K562 (cell line): ENCODE data around the gene EPB41L3.

Experiments
- BRF1 ChIP-seq: IDR thresholded peaks from 3 replicates; pipeline ENCODE4 v1.6.1; 2011; ENCODE audit warnings: borderline replicate concordance, mild to moderate bottlenecking; ENCODE audit not compliant: insufficient read length; ENCODE audit errors: extremely low read depth
- CXXC5 ChIP-seq: fragments of 250-450 bp; sonication (Bioruptor Pico); IDR thresholded peaks from 2 replicates; pipeline ENCODE4 v1.8.0; 2022; ENCODE audit warnings: inconsistent platforms, mild to moderate bottlenecking, moderate library complexity
- EGR1 ChIP-seq: fragments of 450-650 bp; conservative IDR thresholded peaks from 2 replicates; pipeline ENCODE4 v1.6.1; 2017; ENCODE audit warnings: mild to moderate bottlenecking
- EP300 ChIP-seq: IDR thresholded peaks from 2 replicates; pipeline ENCODE4 v1.6.1; 2012; ENCODE audit warnings: low read length, improper control_type of control experiment
- PHF21A ChIP-seq: fragments of 450-650 bp; IDR thresholded peaks from 2 replicates; pipeline ENCODE4 v1.6.1; 2017; ENCODE audit warnings: low read depth, borderline replicate concordance
- POLR2A ChIP-seq: fragments of 450-650 bp; conservative IDR thresholded peaks from 2 replicates; pipeline ENCODE4 v1.6.1; 2016
- TEAD2 ChIP-seq: fragments of 450-650 bp; IDR thresholded peaks from 2 replicates; pipeline ENCODE4 v1.6.1; 2016; ENCODE audit warnings: missing genetic modification characterization, control low read depth, missing compliant biosample characterization
- TF ChIP-seq, protein P1 (sequence below), 3 experiments: IDR thresholded peaks in 2 of 3; conservative IDR thresholded peaks in 1 of 3; 2 replicates each; pipeline ENCODE4 v1.5.1; 2011 to 2012; ENCODE audit warnings: low read length in 3 of 3, mild to moderate bottlenecking in 3 of 3, control low read depth in 2 of 3, improper control_type of control experiment in 1 of 3, inconsistent platforms in 1 of 3, low read depth in 1 of 3, mixed read lengths in 1 of 3, moderate library complexity in 1 of 3; ENCODE audit not compliant: insufficient read depth in 2 of 3
- TF ChIP-seq, protein P2 (sequence below), 2 experiments: fragments of 450-650 bp; IDR thresholded peaks; 2 replicates each; pipeline ENCODE4 v1.6.1; 2018; ENCODE audit warnings: mild to moderate bottlenecking in 2 of 2, low read depth in 1 of 2; ENCODE audit not compliant: partially characterized antibody in 2 of 2
- TF ChIP-seq, protein P3 (sequence below): fragments of 450-650 bp; IDR thresholded peaks from 2 replicates; pipeline ENCODE4 v1.6.1; 2017; ENCODE audit warnings: antibody characterized with exemption, mild to moderate bottlenecking
- TF ChIP-seq, protein P4 (sequence below): fragments of 250-450 bp; sonication (Bioruptor Pico); IDR thresholded peaks from 2 replicates; pipeline ENCODE4 v1.8.0; 2021; ENCODE audit warnings: moderate library complexity, mild to moderate bottlenecking, inconsistent platforms
- TF ChIP-seq, protein P5 (sequence below), 2 experiments: fragments of 450-650 bp; formaldehyde crosslinking in 1 of 2; IDR thresholded peaks; 2 replicates each; pipeline versions ENCODE4 v1.4.0 to v1.6.1; 2014 to 2020; ENCODE audit warnings: mild to moderate bottlenecking in 2 of 2, borderline replicate concordance in 1 of 2, low read depth in 1 of 2

DNA sequence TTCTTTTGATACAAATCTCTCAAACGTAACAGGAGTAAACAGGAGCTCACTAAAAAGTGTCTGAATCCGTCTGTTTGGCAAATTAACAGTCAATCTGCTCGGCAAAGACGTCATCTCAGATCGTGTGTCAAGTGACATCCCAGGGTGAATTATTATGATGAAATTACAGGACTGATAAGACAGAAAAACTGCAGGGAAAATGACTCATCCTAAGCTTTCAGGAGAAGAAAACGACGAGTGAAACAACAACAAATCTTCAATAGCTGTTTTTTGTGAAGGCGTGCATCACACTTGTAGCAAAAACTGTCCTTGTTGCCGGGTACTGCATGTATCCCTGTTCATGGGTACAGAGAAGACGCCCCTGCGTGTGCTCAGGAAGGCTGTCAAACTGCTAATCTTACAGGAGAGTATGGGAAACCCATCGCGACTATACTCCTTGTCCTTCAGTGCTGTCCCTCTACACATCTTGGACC, 24.9 kb downstream of the EPB41L3 start:
- TF ChIP-seq EGR1 (no peak), BRF1 (no peak), TEAD2 (tag) (no peak), PHF21A (no peak), EP300 (no peak), CXXC5 (CRISPR knock-in tag) (no peak), POLR2A (no peak)
- TF ChIP-seq, protein P1, sequence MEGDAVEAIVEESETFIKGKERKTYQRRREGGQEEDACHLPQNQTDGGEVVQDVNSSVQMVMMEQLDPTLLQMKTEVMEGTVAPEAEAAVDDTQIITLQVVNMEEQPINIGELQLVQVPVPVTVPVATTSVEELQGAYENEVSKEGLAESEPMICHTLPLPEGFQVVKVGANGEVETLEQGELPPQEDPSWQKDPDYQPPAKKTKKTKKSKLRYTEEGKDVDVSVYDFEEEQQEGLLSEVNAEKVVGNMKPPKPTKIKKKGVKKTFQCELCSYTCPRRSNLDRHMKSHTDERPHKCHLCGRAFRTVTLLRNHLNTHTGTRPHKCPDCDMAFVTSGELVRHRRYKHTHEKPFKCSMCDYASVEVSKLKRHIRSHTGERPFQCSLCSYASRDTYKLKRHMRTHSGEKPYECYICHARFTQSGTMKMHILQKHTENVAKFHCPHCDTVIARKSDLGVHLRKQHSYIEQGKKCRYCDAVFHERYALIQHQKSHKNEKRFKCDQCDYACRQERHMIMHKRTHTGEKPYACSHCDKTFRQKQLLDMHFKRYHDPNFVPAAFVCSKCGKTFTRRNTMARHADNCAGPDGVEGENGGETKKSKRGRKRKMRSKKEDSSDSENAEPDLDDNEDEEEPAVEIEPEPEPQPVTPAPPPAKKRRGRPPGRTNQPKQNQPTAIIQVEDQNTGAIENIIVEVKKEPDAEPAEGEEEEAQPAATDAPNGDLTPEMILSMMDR (IDR thresholded peaks at IDR 0.05 in 2 of 3, conservative IDR thresholded peaks at IDR 0.05 in 1 of 3; ENCODE audit: insufficient read depth in 2 of 3, low read depth in 1 of 3, low read length in 3 of 3) = no peak
- TF ChIP-seq, protein P2, sequence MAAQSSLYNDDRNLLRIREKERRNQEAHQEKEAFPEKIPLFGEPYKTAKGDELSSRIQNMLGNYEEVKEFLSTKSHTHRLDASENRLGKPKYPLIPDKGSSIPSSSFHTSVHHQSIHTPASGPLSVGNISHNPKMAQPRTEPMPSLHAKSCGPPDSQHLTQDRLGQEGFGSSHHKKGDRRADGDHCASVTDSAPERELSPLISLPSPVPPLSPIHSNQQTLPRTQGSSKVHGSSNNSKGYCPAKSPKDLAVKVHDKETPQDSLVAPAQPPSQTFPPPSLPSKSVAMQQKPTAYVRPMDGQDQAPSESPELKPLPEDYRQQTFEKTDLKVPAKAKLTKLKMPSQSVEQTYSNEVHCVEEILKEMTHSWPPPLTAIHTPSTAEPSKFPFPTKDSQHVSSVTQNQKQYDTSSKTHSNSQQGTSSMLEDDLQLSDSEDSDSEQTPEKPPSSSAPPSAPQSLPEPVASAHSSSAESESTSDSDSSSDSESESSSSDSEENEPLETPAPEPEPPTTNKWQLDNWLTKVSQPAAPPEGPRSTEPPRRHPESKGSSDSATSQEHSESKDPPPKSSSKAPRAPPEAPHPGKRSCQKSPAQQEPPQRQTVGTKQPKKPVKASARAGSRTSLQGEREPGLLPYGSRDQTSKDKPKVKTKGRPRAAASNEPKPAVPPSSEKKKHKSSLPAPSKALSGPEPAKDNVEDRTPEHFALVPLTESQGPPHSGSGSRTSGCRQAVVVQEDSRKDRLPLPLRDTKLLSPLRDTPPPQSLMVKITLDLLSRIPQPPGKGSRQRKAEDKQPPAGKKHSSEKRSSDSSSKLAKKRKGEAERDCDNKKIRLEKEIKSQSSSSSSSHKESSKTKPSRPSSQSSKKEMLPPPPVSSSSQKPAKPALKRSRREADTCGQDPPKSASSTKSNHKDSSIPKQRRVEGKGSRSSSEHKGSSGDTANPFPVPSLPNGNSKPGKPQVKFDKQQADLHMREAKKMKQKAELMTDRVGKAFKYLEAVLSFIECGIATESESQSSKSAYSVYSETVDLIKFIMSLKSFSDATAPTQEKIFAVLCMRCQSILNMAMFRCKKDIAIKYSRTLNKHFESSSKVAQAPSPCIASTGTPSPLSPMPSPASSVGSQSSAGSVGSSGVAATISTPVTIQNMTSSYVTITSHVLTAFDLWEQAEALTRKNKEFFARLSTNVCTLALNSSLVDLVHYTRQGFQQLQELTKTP (IDR thresholded peaks at IDR 0.05; ENCODE audit: low read depth in 1 of 2, partially characterized antibody in 2 of 2) = no peak
- TF ChIP-seq, protein P3, sequence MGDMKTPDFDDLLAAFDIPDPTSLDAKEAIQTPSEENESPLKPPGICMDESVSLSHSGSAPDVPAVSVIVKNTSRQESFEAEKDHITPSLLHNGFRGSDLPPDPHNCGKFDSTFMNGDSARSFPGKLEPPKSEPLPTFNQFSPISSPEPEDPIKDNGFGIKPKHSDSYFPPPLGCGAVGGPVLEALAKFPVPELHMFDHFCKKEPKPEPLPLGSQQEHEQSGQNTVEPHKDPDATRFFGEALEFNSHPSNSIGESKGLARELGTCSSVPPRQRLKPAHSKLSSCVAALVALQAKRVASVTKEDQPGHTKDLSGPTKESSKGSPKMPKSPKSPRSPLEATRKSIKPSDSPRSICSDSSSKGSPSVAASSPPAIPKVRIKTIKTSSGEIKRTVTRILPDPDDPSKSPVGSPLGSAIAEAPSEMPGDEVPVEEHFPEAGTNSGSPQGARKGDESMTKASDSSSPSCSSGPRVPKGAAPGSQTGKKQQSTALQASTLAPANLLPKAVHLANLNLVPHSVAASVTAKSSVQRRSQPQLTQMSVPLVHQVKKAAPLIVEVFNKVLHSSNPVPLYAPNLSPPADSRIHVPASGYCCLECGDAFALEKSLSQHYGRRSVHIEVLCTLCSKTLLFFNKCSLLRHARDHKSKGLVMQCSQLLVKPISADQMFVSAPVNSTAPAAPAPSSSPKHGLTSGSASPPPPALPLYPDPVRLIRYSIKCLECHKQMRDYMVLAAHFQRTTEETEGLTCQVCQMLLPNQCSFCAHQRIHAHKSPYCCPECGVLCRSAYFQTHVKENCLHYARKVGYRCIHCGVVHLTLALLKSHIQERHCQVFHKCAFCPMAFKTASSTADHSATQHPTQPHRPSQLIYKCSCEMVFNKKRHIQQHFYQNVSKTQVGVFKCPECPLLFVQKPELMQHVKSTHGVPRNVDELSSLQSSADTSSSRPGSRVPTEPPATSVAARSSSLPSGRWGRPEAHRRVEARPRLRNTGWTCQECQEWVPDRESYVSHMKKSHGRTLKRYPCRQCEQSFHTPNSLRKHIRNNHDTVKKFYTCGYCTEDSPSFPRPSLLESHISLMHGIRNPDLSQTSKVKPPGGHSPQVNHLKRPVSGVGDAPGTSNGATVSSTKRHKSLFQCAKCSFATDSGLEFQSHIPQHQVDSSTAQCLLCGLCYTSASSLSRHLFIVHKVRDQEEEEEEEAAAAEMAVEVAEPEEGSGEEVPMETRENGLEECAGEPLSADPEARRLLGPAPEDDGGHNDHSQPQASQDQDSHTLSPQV = no peak
- TF ChIP-seq, protein P4, sequence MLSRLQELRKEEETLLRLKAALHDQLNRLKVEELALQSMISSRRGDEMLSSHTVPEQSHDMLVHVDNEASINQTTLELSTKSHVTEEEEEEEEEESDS (CRISPR knock-in tag) = no peak
- TF ChIP-seq, protein P5, sequence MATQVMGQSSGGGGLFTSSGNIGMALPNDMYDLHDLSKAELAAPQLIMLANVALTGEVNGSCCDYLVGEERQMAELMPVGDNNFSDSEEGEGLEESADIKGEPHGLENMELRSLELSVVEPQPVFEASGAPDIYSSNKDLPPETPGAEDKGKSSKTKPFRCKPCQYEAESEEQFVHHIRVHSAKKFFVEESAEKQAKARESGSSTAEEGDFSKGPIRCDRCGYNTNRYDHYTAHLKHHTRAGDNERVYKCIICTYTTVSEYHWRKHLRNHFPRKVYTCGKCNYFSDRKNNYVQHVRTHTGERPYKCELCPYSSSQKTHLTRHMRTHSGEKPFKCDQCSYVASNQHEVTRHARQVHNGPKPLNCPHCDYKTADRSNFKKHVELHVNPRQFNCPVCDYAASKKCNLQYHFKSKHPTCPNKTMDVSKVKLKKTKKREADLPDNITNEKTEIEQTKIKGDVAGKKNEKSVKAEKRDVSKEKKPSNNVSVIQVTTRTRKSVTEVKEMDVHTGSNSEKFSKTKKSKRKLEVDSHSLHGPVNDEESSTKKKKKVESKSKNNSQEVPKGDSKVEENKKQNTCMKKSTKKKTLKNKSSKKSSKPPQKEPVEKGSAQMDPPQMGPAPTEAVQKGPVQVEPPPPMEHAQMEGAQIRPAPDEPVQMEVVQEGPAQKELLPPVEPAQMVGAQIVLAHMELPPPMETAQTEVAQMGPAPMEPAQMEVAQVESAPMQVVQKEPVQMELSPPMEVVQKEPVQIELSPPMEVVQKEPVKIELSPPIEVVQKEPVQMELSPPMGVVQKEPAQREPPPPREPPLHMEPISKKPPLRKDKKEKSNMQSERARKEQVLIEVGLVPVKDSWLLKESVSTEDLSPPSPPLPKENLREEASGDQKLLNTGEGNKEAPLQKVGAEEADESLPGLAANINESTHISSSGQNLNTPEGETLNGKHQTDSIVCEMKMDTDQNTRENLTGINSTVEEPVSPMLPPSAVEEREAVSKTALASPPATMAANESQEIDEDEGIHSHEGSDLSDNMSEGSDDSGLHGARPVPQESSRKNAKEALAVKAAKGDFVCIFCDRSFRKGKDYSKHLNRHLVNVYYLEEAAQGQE (IDR thresholded peaks at IDR 0.05; ENCODE audit: borderline replicate concordance) = no peak
- TF ChIP-seq, protein P5 (CRISPR knock-in tag; IDR thresholded peaks at IDR 0.05; ENCODE audit: low read depth) = no peak
